HepG2 (cell line): ENCODE results near the gene TMEM235. TPM values are rescaled to one million over a fixed set of nuclear protein-coding genes. Genes with fewer than 3 reads are reported as not detected.

ENCODE experiments used
- ATAC-seq: fragments of 200-7000 bp; cut with Tn5 transposase; 3 replicates; pipeline ENCODE4 v1.9.1; 2020; ENCODE audit warnings: mild to moderate bottlenecking, moderate library complexity
- BruUV-seq: library from RNA; stranded (reverse); fragments of 400-500 nt; replicated peaks from 2 replicates; lab custom pipeline; 2021; lab: Mats Ljungman, UMichigan
- CTCF ChIA-PET: fragments of 300-600 bp; formaldehyde crosslinking; extraction: SDS; loops from one replicate; lab custom pipeline; 2021; ENCODE audit warnings: low total read pairs, inconsistent platforms, low intra/inter-chr PET ratio; lab: Yijun Ruan, JAX
- POLR2A ChIA-PET: fragments of 350-600 bp; sonication (Branson Sonifier 250); formaldehyde crosslinking; loops from one replicate; lab custom pipeline; 2020; ENCODE audit warnings: antibody characterized with exemption, inconsistent platforms; lab: Yijun Ruan, JAX
- DNase-seq: peaks from one replicate; pipeline ENCODE4 v3.0.0-alpha.2; 2015; ENCODE audit warnings: low spot score
- FAIRE-seq: peaks from 3 replicates; lab custom pipeline; 2011; peaks lifted over from hg19 to GRCh38; lab: Jason Lieb, UNC
- H2AFZ ChIP-seq: one replicate; pipeline ENCODE4 v1.6.1; 2011; ENCODE audit warnings: low read length, inconsistent platforms
- H3K27ac ChIP-seq: fragments of 300-600 bp; 3 replicates; pipeline ENCODE4 v1.8.0; 2011; ENCODE audit warnings: mixed run types, mild to moderate bottlenecking, mixed read lengths, low read length, inconsistent platforms; ENCODE audit not compliant: insufficient read depth; ENCODE audit errors: extremely low read length
- H3K27me3 ChIP-seq, 2 experiments: fragments of 200-600 bp in 1 of 2; 2 replicates in 1 of 2; 3 replicates in 1 of 2; pipeline versions ENCODE4 v1.6.0 to v1.8.0; 2011; ENCODE audit warnings: low read length in 2 of 2, mild to moderate bottlenecking in 2 of 2, moderate library complexity in 2 of 2, inconsistent platforms in 1 of 2; ENCODE audit not compliant: insufficient read depth in 2 of 2, control insufficient read depth in 1 of 2
- H3K36me3 ChIP-seq, 2 experiments: fragments of 200-600 bp in 1 of 2; replicated peaks in 1 of 2; 2 replicates in 1 of 2; 3 replicates in 1 of 2; pipeline versions ENCODE4 v1.5.1 to v1.8.0; 2011; ENCODE audit warnings: low read length in 2 of 2, inconsistent platforms in 1 of 2; ENCODE audit not compliant: insufficient read depth in 2 of 2, control insufficient read depth in 1 of 2
- H3K4me1 ChIP-seq: 2 replicates; pipeline ENCODE4 v1.5.1; 2012; ENCODE audit warnings: low read length, inconsistent platforms; ENCODE audit not compliant: insufficient read depth
- H3K4me2 ChIP-seq: 2 replicates; pipeline ENCODE4 v1.6.0; 2011; ENCODE audit warnings: low read depth, low read length, inconsistent platforms
- H3K4me3 ChIP-seq, 3 experiments: fragments of 200-600 bp in 1 of 3; sonication (generic), shearing (Covaris generic) in 1 of 3; replicated peaks in 1 of 3; 2 replicates each; pipeline ENCODE4 v1.5.1; 2011 to 2016; ENCODE audit warnings: low read length in 3 of 3, inconsistent platforms in 2 of 3, low read depth in 2 of 3, mild to moderate bottlenecking in 2 of 3, control low read depth in 1 of 3, mixed read lengths in 1 of 3; ENCODE audit not compliant: insufficient read depth in 1 of 3
- H3K79me2 ChIP-seq: one replicate; pipeline ENCODE4 v1.6.1; 2011; ENCODE audit warnings: low read length, inconsistent platforms; ENCODE audit not compliant: insufficient read depth
- H3K9ac ChIP-seq: 2 replicates; pipeline ENCODE4 v1.6.0; 2011; ENCODE audit warnings: mild to moderate bottlenecking, low read depth, low read length, inconsistent platforms; ENCODE audit not compliant: insufficient read depth
- H3K9me3 ChIP-seq: 2 replicates; pipeline ENCODE4 v1.5.1; 2012; ENCODE audit warnings: mild to moderate bottlenecking, low read length
- H4K20me1 ChIP-seq: 2 replicates; pipeline ENCODE4 v1.6.0; 2011; ENCODE audit warnings: inconsistent platforms, mild to moderate bottlenecking, low read length, moderate library complexity; ENCODE audit not compliant: insufficient read depth
- EZH2 ChIP-seq: conservative IDR thresholded peaks from 2 replicates; pipeline ENCODE4 v1.6.1; 2012; ENCODE audit warnings: mild to moderate bottlenecking, low read depth, low read length, moderate library complexity
- MEF2D ChIP-seq: sonication (generic); formaldehyde crosslinking; IDR thresholded peaks from 2 replicates; pipeline ENCODE4 v1.5.1; 2020; ENCODE audit warnings: mild to moderate bottlenecking, missing genetic modification reagents
- NONO ChIP-seq, 2 experiments: fragments of 450-650 bp in 1 of 2; sonication (generic) in 1 of 2; formaldehyde crosslinking in 1 of 2; IDR thresholded peaks in 1 of 2; conservative IDR thresholded peaks in 1 of 2; 2 replicates each; pipeline versions ENCODE4 v1.6.1 to v1.8.0; 2017 to 2022; ENCODE audit warnings: mild to moderate bottlenecking in 1 of 2, missing genetic modification reagents in 1 of 2, moderate library complexity in 1 of 2
- REXO4 ChIP-seq: sonication (generic); formaldehyde crosslinking; IDR thresholded peaks from 2 replicates; pipeline ENCODE4 v1.8.0; 2022; ENCODE audit warnings: missing genetic modification reagents, mild to moderate bottlenecking, borderline replicate concordance
- TFAP4 ChIP-seq: sonication (generic); IDR thresholded peaks from 2 replicates; pipeline ENCODE4 v1.6.1; 2016; ENCODE audit warnings: low read depth, borderline replicate concordance
- ZBTB40 ChIP-seq, 2 experiments: fragments of 450-650 bp in 1 of 2; sonication (generic) in 1 of 2; formaldehyde crosslinking in 1 of 2; IDR thresholded peaks; 2 replicates each; pipeline versions ENCODE4 v1.6.1 to v1.8.0; 2016 to 2022; ENCODE audit warnings: antibody characterized with exemption in 1 of 2, mild to moderate bottlenecking in 1 of 2, missing genetic modification reagents in 1 of 2
- ZKSCAN1 ChIP-seq: fragments of 150-350 bp; IDR thresholded peaks from 2 replicates; pipeline ENCODE4 v1.6.1; 2014; ENCODE audit warnings: low read length
- ZNF292 ChIP-seq: sonication (generic); formaldehyde crosslinking; IDR thresholded peaks from 2 replicates; pipeline ENCODE4 v1.8.1; 2022; ENCODE audit warnings: mild to moderate bottlenecking, low read depth, missing genetic modification reagents, borderline replicate concordance
- ZNF841 ChIP-seq: sonication (generic); formaldehyde crosslinking; IDR thresholded peaks from 2 replicates; pipeline ENCODE4 v1.8.1; 2023; ENCODE audit warnings: missing genetic modification reagents, borderline replicate concordance
- WGBS: methylation state at CpG from one replicate; pipeline ENCODE4 v1.1.6; 2017; ENCODE audit warnings: low lambda C conversion rate; 5-methylcytosine and 5-hydroxymethylcytosine counted together
- in situ Hi-C: cut with HindIII; loops from 2 replicates; pipeline ENCODE4 v1.10.0; 2017; ENCODE audit warnings: low pct_unique_long_range_greater_than_20kb; ENCODE audit not compliant: extremely low pct_ligation_motif_present
- intact Hi-C: fragments of 100-400 bp; cut with micrococcal nuclease; formaldehyde crosslinking; loops from one replicate; pipeline ENCODE4 v1.10.0; 2022; ENCODE audit not compliant: unreplicated experiment
- polyA plus RNA-seq, 8 experiments: library from polyadenylated mRNA; depleted of rRNA in 3 of 8; stranded (reverse) in 7 of 8; unstranded in 1 of 8; fragments of >200 nt; fragmentation: Illumina TruSeq in 4 of 8; extraction: Trizol in 4 of 8; gene quantifications; 2 replicates each; pipeline versions ENCODE4 v1.2.1 to v1.2.3, GENCODE V29; 2011 to 2016; ENCODE audit warnings: low read depth in 4 of 8, missing spikeins in 1 of 8, mixed read lengths in 1 of 8; ENCODE audit not compliant: insufficient read depth in 1 of 8
- total RNA-seq, 5 experiments: library from RNA; depleted of rRNA; stranded (reverse); fragments of >200 nt; fragmentation: Illumina TruSeq; extraction: Trizol; gene quantifications; 2 replicates each; pipeline ENCODE4 v1.2.3, GENCODE V29; 2016; ENCODE audit warnings: low read depth in 1 of 5

The TMEM235 gene
- total and polyA plus RNA-seq, 2 of the 13 experiments (the other 11 are each of a cell fraction or from before 2014, with no cell fraction given): not detected

DNA sequence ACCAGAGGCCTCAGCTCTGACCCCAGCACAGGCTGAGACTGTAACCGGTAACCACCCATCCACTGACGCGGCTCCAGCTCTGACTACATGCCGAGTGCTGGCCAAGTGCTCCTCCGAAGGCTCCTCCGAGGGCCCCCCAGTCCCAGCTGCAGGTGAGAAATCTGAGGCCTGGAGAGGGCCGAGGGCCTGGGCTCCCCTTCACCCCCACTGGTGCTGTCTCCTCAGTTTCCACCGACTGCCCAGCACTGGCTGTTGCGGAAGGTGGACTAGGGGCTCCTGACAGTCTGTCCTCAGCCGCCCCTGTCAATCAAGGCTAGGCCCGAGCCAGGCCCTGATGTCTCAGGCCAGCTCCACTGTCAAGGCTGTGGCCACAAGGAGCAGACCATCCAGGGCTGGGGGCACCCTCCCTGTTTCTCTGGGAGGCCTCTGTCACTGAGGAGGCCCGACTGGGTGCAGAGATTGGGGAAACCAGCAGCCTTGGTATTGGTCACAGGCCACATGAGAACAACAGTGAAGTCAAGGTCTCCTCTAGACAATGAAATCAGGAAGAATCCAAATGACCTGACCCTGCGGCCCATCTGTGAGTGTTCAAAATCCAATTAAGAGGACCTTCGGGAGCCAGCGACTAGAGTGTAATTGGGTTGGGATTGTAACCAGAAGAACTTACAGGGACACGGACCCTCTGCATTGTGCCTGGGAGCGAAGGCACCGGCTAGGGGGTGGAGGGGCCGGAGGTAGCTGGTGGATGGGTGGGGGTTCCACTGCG lies 5.1 kb downstream of the TMEM235 start (continued):
- no peak for TF ChIP-seq ZKSCAN1

- intact Hi-C loops (no loop called here), in situ Hi-C loops (no loop called here)
- Histone ChIP-seq H3K27ac (no peak overlapping the region), H3K4me2 (peak overlapping the region; percentile 41), H2AFZ (no peak overlapping the region), H4K20me1 (no peaks in the 10 kb centered on the region), H3K36me3 (no peaks in the 10 kb centered on the region), H3K4me3 (peak overlapping the region in 1 of 3 experiments; percentile 17; a peak in 1 of 6 replicates), H3K9ac (no peak overlapping the region), H3K79me2 (no peaks in the 10 kb centered on the region), H3K9me3 (no peaks in the 10 kb centered on the region), H3K4me1 (peaks cover 51% of the 10 kb centered on the region), H3K27me3 (peaks cover 13 to 64% of the 10 kb centered on the region in 2 experiments; a peak in 4 of 5 replicates)
- ChIA-PET POLR2A (interaction anchor here (0.5 to 1.3 kb wide), 3 partner anchors 49 to 132 kb away, joined by 3 to 4 read pairs (median 4); no protein-coding TSS in a partner anchor), CTCF (interaction anchor here (1.2 kb wide), 1 partner anchor 13 kb away, joined by 3 read pairs; no protein-coding TSS in a partner anchor)
- BruUV-seq: no TSS peak
- FAIRE-seq (no peak), ATAC-seq (no peak), DNase-seq (no peak)
- 16% methylated on average over 8 of the region's 11 CpGs for WGBS
- TF ChIP-seq EZH2: peak; percentile 65; the same call in 1 of the 2 replicates
- TF ChIP-seq ZNF841: no peak
- TF ChIP-seq REXO4: no peak
- peak; percentile 12; the same call in 1 of the 2 replicates for TF ChIP-seq ZNF292
- TF ChIP-seq TFAP4: peak; percentile 28; the same call in 1 of the 2 replicates
- TF ChIP-seq NONO (IDR thresholded peaks at IDR 0.05): no peak
- 0 out of 2 replicates have a peak, but pooled peaks have one; percentile 7 for TF ChIP-seq NONO (CRISPR knock-in tag; conservative IDR thresholded peaks at IDR 0.05)
- no peak for TF ChIP-seq ZBTB40 (IDR thresholded peaks at IDR 0.05)
- 0 out of 2 replicates have a peak, but pooled peaks have one; percentile 47 for TF ChIP-seq ZBTB40 (CRISPR knock-in tag; IDR thresholded peaks at IDR 0.05)
- TF ChIP-seq MEF2D (CRISPR knock-in tag): 0 out of 2 replicates have a peak, but pooled peaks have one; percentile 45
Observed at GRCh38 chr17:78237401-78238012, 6.1 kb downstream of the TMEM235 start.
